NCI-H226 (cell line): Measurements from ENCODE around the gene MS4A12.
"Not testable (repeated sequence)": the region's sequence is repeated elsewhere in the genome, so short reads cannot be mapped to it uniquely, and the experiment has no call there.

ENCODE experiments used
- DNase-seq: peaks from one replicate; pipeline ENCODE4 v3.0.0-alpha.2; 2015

MS4A12 gene

DNA sequence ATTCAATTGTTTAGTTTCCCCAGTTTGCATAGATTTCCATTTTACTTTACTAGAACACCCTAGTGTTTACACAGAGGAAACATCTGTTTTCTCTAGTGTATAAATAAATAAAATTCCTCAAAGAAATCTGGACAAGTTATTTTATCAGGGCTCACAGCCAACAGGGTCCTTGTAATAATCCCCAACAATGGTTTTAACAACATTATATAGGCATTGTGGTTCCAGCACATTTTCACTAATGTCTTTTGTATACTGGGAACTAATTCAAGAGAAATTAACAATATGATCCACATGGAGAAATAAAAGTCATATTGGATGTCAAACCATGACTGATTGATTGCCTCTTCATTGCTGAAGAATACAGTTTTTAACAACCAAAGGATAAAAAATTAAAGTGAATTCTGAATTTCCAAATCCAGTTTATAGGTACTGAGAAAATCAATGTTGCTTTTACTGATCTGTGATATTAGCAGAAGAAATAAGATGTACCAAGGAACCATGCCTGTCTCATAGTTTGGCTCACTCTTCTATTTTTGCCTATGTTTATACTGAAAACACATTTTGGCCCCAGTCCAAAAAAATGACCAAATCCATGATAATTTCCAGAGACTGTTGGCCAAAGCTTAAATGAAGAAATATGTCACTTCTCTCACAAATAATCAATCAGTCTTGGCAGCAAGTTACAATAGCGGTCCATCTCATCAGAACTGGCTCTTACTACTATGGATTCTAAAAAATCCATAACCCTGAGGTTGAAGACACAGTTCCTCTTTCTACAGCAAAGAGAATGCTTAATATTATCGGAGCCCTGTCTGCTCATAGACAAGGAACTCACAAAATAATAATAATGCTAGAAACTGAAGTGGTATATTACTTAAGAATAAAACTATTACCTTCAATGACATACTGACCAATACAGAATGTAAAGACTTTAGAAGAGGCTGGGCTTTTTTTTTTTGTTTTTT lies 21.2 kb downstream of the MS4A12 start:
- DNase-seq, result no peak

DNA sequence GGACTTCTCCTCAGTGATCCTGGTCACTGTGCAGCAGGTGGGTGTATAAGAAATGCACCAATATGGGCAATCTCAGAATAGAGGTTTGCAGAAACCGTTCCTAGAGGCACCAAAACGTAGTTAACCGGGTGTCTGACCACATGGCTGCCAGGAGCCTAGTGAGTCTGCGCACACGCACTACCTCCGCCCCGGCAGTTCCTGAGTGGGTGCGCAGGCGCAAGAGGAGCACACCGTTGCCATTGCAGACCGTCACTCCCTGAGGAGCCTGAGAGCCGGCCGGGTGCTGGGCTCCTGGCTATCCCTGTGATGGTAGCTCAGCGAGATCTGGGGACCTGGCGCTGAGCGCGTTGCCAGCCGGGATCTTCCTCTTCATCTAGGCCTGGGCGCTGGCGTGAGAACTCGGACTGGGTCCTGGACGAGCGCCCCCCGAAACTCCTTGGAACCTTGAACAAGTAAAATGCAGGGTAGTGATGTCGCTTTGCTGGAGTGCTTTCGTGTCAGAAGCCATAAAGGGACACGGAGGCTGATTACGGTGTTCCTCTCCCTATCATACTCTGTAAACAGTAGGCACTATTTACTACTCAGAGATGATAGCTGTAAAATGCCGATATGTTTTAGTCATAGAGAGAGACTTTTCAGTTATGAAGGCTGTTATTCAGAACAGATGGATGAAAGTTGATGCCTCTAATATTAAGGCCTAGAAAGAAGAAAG lies 22.7 kb downstream of the MS4A12 start, which contains the start of gene MS4A13:
Gene MS4A13 (plus strand): TSS at position 249 of the 712 bp plus-strand sequence. CDS start 2,692 bp downstream, outside the sequence.
- DNase-seq, result no peak

DNA sequence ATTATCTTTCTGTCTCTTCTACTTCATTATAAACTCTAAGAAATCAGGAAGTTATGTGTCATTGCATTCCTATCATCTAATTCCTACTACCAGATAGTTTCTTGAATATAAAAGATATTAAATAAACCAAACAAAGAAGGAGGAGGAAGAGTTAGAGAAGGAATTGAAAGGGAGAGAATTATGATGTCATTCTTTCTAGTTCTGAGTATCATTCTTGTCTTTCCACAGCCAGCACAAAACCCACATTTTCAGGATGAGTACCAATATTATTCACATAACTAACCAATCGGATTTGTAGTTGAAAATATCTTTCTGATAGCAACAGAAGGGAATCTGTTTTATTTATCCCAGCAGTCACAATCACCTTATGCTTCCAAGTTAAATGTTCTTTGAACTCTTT lies 35.9 kb downstream of the MS4A12 start:
- DNase-seq, result no peak

DNA sequence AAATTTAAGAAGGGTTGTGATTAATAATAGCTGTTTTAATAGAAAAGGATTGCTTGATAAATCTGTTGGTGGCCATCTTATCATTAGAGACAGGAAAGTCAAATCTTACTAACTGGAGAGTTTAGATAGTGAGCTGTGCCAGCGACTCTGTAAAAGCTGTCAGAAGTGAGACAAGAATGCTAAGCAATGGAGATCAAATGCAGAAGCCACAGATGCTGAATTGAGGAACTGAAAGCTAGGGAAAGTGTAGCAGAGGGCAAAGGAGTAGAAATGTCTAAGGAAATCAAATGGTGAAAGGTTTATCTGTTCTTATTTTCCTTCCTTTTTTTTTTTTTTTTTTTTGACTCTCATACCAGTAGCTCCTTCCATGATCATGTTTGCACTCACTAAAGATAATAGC lies 36.4 kb downstream of the MS4A12 start:
- no peak for DNase-seq

DNA sequence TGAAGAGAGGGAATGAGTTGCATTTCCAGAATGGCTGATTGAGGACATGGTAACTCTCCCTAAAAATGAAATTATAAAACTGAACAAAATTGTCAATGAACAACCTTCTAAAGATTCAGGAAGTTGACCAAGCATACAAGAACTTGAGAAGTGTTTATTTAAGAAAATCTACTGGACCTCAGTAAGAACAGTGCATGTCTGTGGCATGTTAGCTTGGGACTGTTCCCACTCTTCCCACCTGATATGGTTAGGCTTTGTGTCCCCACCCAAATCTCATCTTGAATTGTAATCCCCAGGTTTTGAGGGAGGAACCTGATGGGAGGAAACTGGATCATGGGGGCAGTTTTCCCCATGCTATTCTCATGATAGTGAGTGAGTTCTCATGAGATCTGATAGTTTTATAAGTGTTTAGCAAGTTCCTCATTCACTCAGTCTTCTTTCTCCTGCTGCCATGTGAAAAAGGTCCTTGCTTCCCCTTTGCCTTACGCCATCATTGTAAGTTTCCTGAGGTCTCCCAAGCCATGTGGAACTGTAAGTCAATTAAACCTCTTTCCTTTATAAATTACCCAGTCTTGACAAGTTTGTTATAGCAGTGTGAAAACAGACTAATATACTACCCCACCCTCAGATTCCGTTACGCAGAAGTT lies 38.0 kb downstream of the MS4A12 start:
- no peak for DNase-seq

DNA sequence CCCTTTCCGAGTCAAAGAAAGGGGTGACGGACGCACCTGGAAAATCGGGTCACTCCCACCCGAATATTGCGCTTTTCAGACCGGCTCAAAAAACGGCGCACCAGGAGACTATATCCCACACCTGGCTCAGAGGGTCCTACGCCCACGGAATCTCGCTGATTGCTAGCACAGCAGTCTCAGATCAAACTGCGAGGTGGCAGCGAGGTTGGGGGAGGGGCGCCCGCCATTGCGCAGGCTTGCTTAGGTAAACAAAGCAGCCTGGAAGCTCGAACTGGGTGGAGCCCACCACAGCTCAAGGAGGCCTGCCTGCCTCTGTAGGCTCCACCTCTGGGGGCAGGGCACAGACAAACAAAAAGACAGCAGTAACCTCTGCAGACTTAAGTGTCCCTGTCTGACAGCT lies 39.8 kb downstream of the MS4A12 start:
- not testable (repeated sequence) for DNase-seq

DNA sequence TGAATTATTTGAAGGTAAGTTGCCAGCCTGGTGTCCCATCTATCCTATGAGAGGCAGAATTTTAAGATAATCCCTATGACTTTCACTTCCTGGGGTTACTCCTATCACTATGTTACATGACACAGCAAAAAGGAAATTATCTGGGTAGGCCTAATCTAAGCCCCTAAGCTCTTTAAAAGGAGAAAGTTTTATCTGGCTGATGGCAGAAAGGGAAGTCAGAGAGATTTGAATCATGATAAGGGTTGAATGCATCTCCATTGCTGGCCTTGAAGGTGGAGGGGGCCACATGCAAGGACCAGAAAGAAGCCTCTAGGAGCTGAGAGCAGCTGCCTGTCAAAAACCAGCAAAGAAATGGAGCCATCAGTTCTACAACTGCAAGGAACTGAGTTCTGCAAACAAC lies 46.0 kb downstream of the MS4A12 start:
- DNase-seq, result not testable (repeated sequence)

DNA sequence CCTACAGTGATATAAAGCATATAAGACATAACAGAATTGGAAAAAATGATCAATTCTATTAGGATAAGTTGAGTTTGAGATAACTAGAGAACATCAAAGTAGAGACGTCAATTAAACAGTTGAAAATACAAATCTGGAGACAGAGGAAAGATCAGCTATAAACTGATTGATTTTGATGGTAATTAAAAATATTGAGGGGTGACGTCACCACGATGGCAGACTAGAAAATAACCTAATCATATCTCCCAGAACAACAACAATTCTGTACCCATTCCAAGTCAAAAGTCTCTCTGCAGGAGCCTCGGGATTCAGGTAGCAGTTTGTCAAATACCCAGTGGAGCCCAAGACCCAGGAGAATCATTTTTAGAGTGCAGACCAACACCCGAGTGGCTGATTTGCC lies 51.5 kb downstream of the MS4A12 start:
- DNase-seq, result no peak
